AG10803 (cell line): Measurements from ENCODE around the gene TFDP2.
A peak's percentile ranks its signal among the peaks of the same experiment; 100 is the strongest.
"Not testable (repeated sequence)": the region's sequence is repeated elsewhere in the genome, so short reads cannot be mapped to it uniquely, and the experiment has no call there.

Experiments used
- DNase-seq: peaks from one replicate; pipeline ENCODE4 v3.0.0; 2010; ENCODE audit warnings: low read depth
- H3K4me3 ChIP-seq: 2 replicates; pipeline ENCODE4 v1.5.1; 2011; ENCODE audit warnings: mild to moderate bottlenecking, low read length, control low read depth
- CTCF ChIP-seq: conservative IDR thresholded peaks from 2 replicates; pipeline ENCODE4 v1.5.1; 2011; ENCODE audit warnings: mild to moderate bottlenecking, low read length, control low read depth, inconsistent platforms

The TFDP2 gene

GRCh38 chr3:141929341-141929995, 219.9 kb downstream of the TFDP2 start:
- no peak for TF ChIP-seq CTCF
- no peak overlapping the region for H3K4me3 ChIP-seq
- DNase-seq: no peak

DNA sequence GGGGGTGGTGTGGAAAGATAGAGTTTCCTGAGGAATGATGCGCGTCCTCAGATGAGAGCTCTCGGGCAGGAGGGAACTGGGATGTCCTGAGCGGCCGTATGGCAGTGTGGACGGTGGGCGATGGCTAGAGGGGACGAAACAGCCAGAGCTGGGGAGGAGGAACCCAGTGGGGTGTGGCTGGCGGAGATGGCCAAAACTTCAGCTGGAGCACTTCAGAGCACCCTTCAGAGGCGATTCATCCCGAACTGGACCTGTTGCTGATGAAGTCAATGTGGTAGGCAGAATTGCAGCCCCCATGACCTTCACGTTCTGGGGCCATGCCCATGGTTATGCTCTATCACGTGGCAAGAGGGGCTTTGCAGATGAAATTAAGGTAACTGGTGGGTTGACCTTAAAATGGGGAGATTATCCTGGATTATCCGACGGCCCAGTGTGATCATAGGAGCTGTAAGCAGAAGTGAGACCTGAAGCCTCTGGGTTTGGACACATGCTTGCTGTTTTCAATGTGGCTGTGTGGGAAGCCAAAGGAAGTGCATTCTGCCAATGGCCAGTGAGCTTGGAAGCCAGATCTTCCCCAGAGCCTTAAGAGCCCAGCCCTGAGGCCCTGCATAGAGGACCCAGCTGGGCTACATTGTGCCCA, 220.6 kb downstream of the TFDP2 start:
- no peak for DNase-seq
- no peak overlapping the region for H3K4me3 ChIP-seq
- TF ChIP-seq CTCF: no peak

DNA sequence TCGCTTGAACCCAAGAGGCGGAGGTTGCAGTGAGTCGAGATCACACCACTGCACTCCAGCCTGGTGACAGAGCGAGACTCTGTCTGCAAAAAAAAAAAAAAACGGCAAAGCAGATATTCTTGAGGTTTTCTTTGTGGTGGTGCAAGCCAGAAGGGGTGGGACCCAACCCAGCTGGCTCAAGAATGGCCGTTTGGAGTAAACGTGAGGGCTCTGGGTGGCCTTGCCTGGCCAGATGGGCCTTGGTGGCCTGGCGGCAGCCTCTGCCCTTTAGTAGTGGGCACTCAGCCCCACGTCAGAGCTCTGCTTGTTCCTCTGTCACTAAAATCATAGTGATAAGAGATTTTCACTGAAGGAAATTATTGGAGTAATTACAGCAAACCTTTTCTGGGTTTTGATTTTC, 222.4 kb downstream of the TFDP2 start:
- no peak overlapping the region for H3K4me3 ChIP-seq
- no peak for TF ChIP-seq CTCF
- no peak for DNase-seq

- not testable (repeated sequence) for DNase-seq, H3K4me3 ChIP-seq
Measured at GRCh38 chr3:141925677-141926076, 223.7 kb downstream of the TFDP2 start.

- no peak for TF ChIP-seq CTCF
- no peak for DNase-seq
- H3K4me3 ChIP-seq: no peak overlapping the region
Measured at GRCh38 chr3:141921316-141921715, 228.0 kb downstream of the TFDP2 start.

DNA sequence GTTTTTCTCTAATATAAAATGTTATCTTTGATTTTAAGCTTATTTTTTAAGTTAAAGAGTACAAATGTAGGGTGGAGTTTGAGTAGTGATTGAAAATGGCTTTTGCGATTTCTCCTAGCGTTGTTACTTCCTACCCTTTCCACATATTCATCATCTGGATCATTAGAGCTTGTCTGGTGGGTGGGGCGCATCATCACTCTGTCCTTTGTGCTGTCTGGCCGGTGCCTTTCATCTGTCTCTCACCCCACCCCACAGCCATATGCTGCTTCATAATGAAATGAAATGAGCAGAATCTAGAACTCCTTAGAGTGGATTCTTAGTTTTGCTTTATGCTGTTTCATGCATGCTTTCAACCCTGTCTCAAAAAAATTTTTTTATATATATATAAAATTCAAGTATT, 228.6 kb downstream of the TFDP2 start:
- no peak for DNase-seq
- no peak for TF ChIP-seq CTCF

GRCh38 chr3:141915766-141916165, 233.6 kb downstream of the TFDP2 start:
- TF ChIP-seq CTCF: no peak
- no peak overlapping the region for H3K4me3 ChIP-seq
- peak; percentile 26 for DNase-seq

More for the DNA sequence above, 228.6 kb downstream of the TFDP2 start:
- no peak overlapping the region for H3K4me3 ChIP-seq
